Stimulated activated CD4-positive, alpha-beta T cell treated with anti-CD3 and anti-CD28 coated beads, Interleukin-15, amount 100 ng/mL, for 1 hour (primary cell): Measurements from ENCODE around the gene CLCN7.

Source experiments
- DNase-seq, 2 donors: peaks; one replicate each; pipeline ENCODE4 v3.0.0-alpha.2; 2020; ENCODE audit warnings: low read depth in 1 of 2, low spot score in 1 of 2

CLCN7 gene

GRCh38 chr16:1407753-1408152 is 67.1 kb downstream of the CLCN7 start:
- no peak for DNase-seq

GRCh38 chr16:1403733-1404132 is 71.1 kb downstream of the CLCN7 start:
- DNase-seq: no peak

GRCh38 chr16:1403036-1403435 is 71.8 kb downstream of the CLCN7 start:
- DNase-seq: no peak

- DNase-seq: no peak
These were observed 73.1 kb downstream of the CLCN7 start for GRCh38 chr16:1401758-1402154.

- DNase-seq: no peak
These were observed 73.6 kb downstream of the CLCN7 start for GRCh38 chr16:1401061-1401757.

GRCh38 chr16:1398826-1399581 is 75.8 kb downstream of the CLCN7 start:
- DNase-seq: no peak

- no peak for DNase-seq
These were observed 76.5 kb downstream of the CLCN7 start for GRCh38 chr16:1398351-1398750.

- DNase-seq: no peak
These were observed 77.0 kb downstream of the CLCN7 start for GRCh38 chr16:1397779-1398178.

GRCh38 chr16:1395444-1396031 is 79.3 kb downstream of the CLCN7 start:
- DNase-seq: no peak
